OCI-LY7 (cell line): ENCODE measurements around the gene OPCML.

Experiments
- CTCF ChIP-seq: fragments of 200-600 bp; sonication (generic); conservative IDR thresholded peaks from 2 replicates; pipeline ENCODE4 v1.5.1; 2014; ENCODE audit warnings: mild to moderate bottlenecking, antibody characterized with exemption, low read length, moderate library complexity, mixed read lengths
- EZH2phosphoT487 ChIP-seq: fragments of 200-600 bp; sonication (generic); IDR thresholded peaks from 2 replicates; pipeline ENCODE4 v1.6.1; 2018; ENCODE audit warnings: low read depth, borderline replicate concordance, mild to moderate bottlenecking, mixed run types, antibody characterized with exemption, low read length, moderate library complexity, mixed read lengths

- TF ChIP-seq CTCF (no peak), EZH2phosphoT487 (no peak)
Observed at GRCh38 chr11:132840191-132840590, 692.1 kb downstream of the OPCML start.
